H9 (cell line): ENCODE measurements around the gene PIP5K1C. TPM values are rescaled to one million over a fixed set of nuclear protein-coding genes. Genes with fewer than 3 reads are reported as not detected.

Experiments
- DNase-seq: peaks from one replicate; pipeline ENCODE4 v3.0.0-alpha.2; 2017
- H2AFZ ChIP-seq: one replicate; pipeline ENCODE4 v1.6.1; 2013; ENCODE audit warnings: mild to moderate bottlenecking, low read length, control low read depth, moderate library complexity
- H2AK5ac ChIP-seq: 2 replicates; pipeline ENCODE4 v1.6.1; 2013; ENCODE audit warnings: low read length, control low read depth, mixed read lengths; ENCODE audit not compliant: insufficient read length
- H2BK120ac ChIP-seq: one replicate; pipeline ENCODE4 v1.6.1; 2013; ENCODE audit warnings: low read depth, mild to moderate bottlenecking, low read length, control low read depth, inconsistent platforms; ENCODE audit not compliant: poor library complexity, severe bottlenecking
- H2BK12ac ChIP-seq: 2 replicates; pipeline ENCODE4 v1.6.1; 2013; ENCODE audit warnings: low read length, control low read depth, mixed read lengths, low read depth; ENCODE audit not compliant: insufficient read length
- H2BK15ac ChIP-seq: 2 replicates; pipeline ENCODE4 v1.6.1; 2013; ENCODE audit warnings: low read depth, low read length, control low read depth
- H2BK20ac ChIP-seq: one replicate; pipeline ENCODE4 v1.6.1; 2013; ENCODE audit warnings: low read depth, mild to moderate bottlenecking, low read length, control low read depth, inconsistent platforms; ENCODE audit not compliant: poor library complexity, severe bottlenecking
- H2BK5ac ChIP-seq: 2 replicates; pipeline ENCODE4 v1.6.1; 2013; ENCODE audit warnings: low read length, control low read depth, mixed read lengths; ENCODE audit not compliant: insufficient read length
- H3K14ac ChIP-seq: 2 replicates; pipeline ENCODE4 v1.6.1; 2013; ENCODE audit warnings: low read length, control low read depth; ENCODE audit not compliant: insufficient read depth
- H3K18ac ChIP-seq: 2 replicates; pipeline ENCODE4 v1.6.1; 2013; ENCODE audit warnings: low read depth, mild to moderate bottlenecking, mixed read lengths, low read length, control low read depth; ENCODE audit not compliant: insufficient read length
- H3K23ac ChIP-seq: 2 replicates; pipeline ENCODE4 v1.6.1; 2013; ENCODE audit warnings: low read length, control low read depth, mixed read lengths, low read depth; ENCODE audit not compliant: insufficient read length
- H3K23me2 ChIP-seq: 2 replicates; pipeline ENCODE4 v1.6.1; 2013; ENCODE audit warnings: low read depth, mild to moderate bottlenecking, mixed read lengths, low read length, control low read depth; ENCODE audit not compliant: insufficient read length, poor library complexity, severe bottlenecking
- H3K27ac ChIP-seq: 2 replicates; pipeline ENCODE4 v1.5.1; 2013; ENCODE audit warnings: low read length, control low read depth, mixed read lengths, low read depth; ENCODE audit not compliant: insufficient read length
- H3K27me3 ChIP-seq: 2 replicates; pipeline ENCODE4 v1.6.1; 2013; ENCODE audit warnings: low read length, control low read depth, inconsistent platforms; ENCODE audit not compliant: insufficient read depth
- H3K4ac ChIP-seq: 2 replicates; pipeline ENCODE4 v1.6.1; 2013; ENCODE audit warnings: low read depth, mild to moderate bottlenecking, control low read depth, inconsistent platforms, low read length, moderate library complexity
- H3K4me1 ChIP-seq: 2 replicates; pipeline ENCODE4 v1.6.1; 2013; ENCODE audit warnings: low read length, control low read depth, inconsistent platforms; ENCODE audit not compliant: insufficient read depth
- H3K4me2 ChIP-seq: 2 replicates; pipeline ENCODE4 v1.6.1; 2013; ENCODE audit warnings: low read length, control low read depth, mixed read lengths; ENCODE audit not compliant: insufficient read length, insufficient read depth
- H3K56ac ChIP-seq: 2 replicates; pipeline ENCODE4 v1.6.1; 2013; ENCODE audit warnings: low read depth, mild to moderate bottlenecking, mixed read lengths, low read length, control low read depth; ENCODE audit not compliant: insufficient read length
- H3K79me1 ChIP-seq: 2 replicates; pipeline ENCODE4 v1.6.1; 2013; ENCODE audit warnings: low read depth, mild to moderate bottlenecking, moderate library complexity, low read length, control low read depth, inconsistent platforms; ENCODE audit not compliant: insufficient read depth, poor library complexity, severe bottlenecking
- H3K79me2 ChIP-seq: 2 replicates; pipeline ENCODE4 v1.6.1; 2013; ENCODE audit warnings: low read length, control low read depth, inconsistent platforms; ENCODE audit not compliant: insufficient read depth
- H3K9ac ChIP-seq: 2 replicates; pipeline ENCODE4 v1.6.1; 2013; ENCODE audit warnings: low read length, control low read depth, mixed read lengths; ENCODE audit not compliant: insufficient read length; ENCODE audit errors: extremely low read depth
- H3K9me3 ChIP-seq: one replicate; pipeline ENCODE4 v1.6.1; 2013; ENCODE audit warnings: low read depth, low read length, inconsistent platforms; ENCODE audit not compliant: control insufficient read depth
- H3T11ph ChIP-seq: one replicate; pipeline ENCODE4 v1.6.1; 2013; ENCODE audit warnings: mild to moderate bottlenecking, low read length, control low read depth, inconsistent platforms
- H4K20me1 ChIP-seq: one replicate; pipeline ENCODE4 v1.6.1; 2013; ENCODE audit not compliant: control insufficient read depth, insufficient read length, insufficient read depth
- H4K5ac ChIP-seq: 2 replicates; pipeline ENCODE4 v1.6.1; 2013; ENCODE audit warnings: low read depth, mild to moderate bottlenecking, mixed read lengths, low read length, control low read depth; ENCODE audit not compliant: insufficient read length
- H4K8ac ChIP-seq: replicated peaks from 2 replicates; pipeline ENCODE4 v1.6.1; 2013; ENCODE audit warnings: low read length, control low read depth, mixed read lengths, low read depth; ENCODE audit not compliant: insufficient read length
- H4K91ac ChIP-seq: 2 replicates; pipeline ENCODE4 v1.6.1; 2013; ENCODE audit warnings: low read depth, mild to moderate bottlenecking, moderate library complexity, mixed read lengths, low read length, control low read depth; ENCODE audit not compliant: insufficient read length
- H3K27ac Mint-ChIP-seq, 3 experiments: 2 replicates in 2 of 3; 3 replicates in 1 of 3; pipeline ENCODE4 v1.8.0; 2020 to 2021; ENCODE audit warnings: mixed read lengths in 3 of 3, mild to moderate bottlenecking in 1 of 3, moderate library complexity in 1 of 3
- H3K27me3 Mint-ChIP-seq: 2 replicates; pipeline ENCODE4 v1.8.0; 2021; ENCODE audit warnings: low read depth, mild to moderate bottlenecking, moderate library complexity, mixed read lengths
- H3K36me3 Mint-ChIP-seq, 3 experiments: 2 replicates in 2 of 3; 3 replicates in 1 of 3; pipeline ENCODE4 v1.8.0; 2020 to 2021; ENCODE audit warnings: low read depth in 3 of 3, mixed read lengths in 3 of 3; ENCODE audit not compliant: insufficient read depth in 1 of 3
- H3K4me1 Mint-ChIP-seq, 2 experiments: 2 replicates each; pipeline ENCODE4 v1.8.0; 2020; ENCODE audit warnings: mixed read lengths in 2 of 2
- H3K4me3 Mint-ChIP-seq, 2 experiments: 2 replicates in 1 of 2; 3 replicates in 1 of 2; pipeline ENCODE4 v1.8.0; 2020 to 2021; ENCODE audit warnings: mild to moderate bottlenecking in 2 of 2, mixed read lengths in 2 of 2, moderate library complexity in 1 of 2
- H3K9me3 Mint-ChIP-seq, 2 experiments: 2 replicates in 1 of 2; 3 replicates in 1 of 2; pipeline ENCODE4 v1.8.0; 2020; ENCODE audit warnings: mild to moderate bottlenecking in 2 of 2, mixed read lengths in 2 of 2, moderate library complexity in 1 of 2
- WGBS: extraction: QIAGEN DNeasy Blood & Tissue Kit; methylation state at CpG from one replicate; pipeline ENCODE4 v1.1.7; 2013; ENCODE audit warnings: missing lambda C conversion rate, low lambda C conversion rate, mixed read lengths; ENCODE audit not compliant: insufficient read length; ENCODE audit errors: extremely low coverage; 5-methylcytosine and 5-hydroxymethylcytosine counted together
- total RNA-seq: library from RNA; stranded (reverse); gene quantifications from 2 replicates; pipeline ENCODE4 v1.2.1, GENCODE V29; 2021
- TF ChIP-seq, protein P1 (sequence below): fragments of 200-600 bp; sonication (generic); conservative IDR thresholded peaks from 3 replicates; pipeline ENCODE4 v1.8.0; 2021; ENCODE audit warnings: antibody characterized with exemption, mild to moderate bottlenecking

PIP5K1C gene
- total RNA-seq, 1 experiment from 2014 or later = 41.7 TPM

GRCh38 chr19:3633559-3633988 lies 66.7 kb downstream of the PIP5K1C start:
- Histone ChIP-seq H2BK15ac (no peak overlapping the region), H4K5ac (no peak overlapping the region), H2AK5ac (no peak overlapping the region), H3T11ph (no peak overlapping the region), H3K79me1 (no peaks in the 10 kb centered on the region), H2BK120ac (no peak overlapping the region), H3K79me2 (no peaks in the 10 kb centered on the region), H3K4me2 (no peak overlapping the region), H2AFZ (no peak overlapping the region), H4K8ac (no peak overlapping the region), H3K18ac (no peak overlapping the region), H3K9me3 (no peaks in the 10 kb centered on the region), H3K56ac (no peak overlapping the region), H3K4ac (no peak overlapping the region), H3K14ac (no peak overlapping the region), H4K20me1 (no peaks in the 10 kb centered on the region), H3K27me3 (no peaks in the 10 kb centered on the region), H4K91ac (no peak overlapping the region), H2BK12ac (no peak overlapping the region), H3K27ac (no peak overlapping the region), H3K9ac (no peak overlapping the region), H2BK20ac (no peak overlapping the region), H2BK5ac (no peak overlapping the region), H3K23me2 (no peaks in the 10 kb centered on the region), H3K23ac (no peak overlapping the region), H3K4me1 (no peaks in the 10 kb centered on the region)
- H3K4me1 Mint-ChIP-seq = no peaks in the 10 kb centered on the region
- H3K4me3 Mint-ChIP-seq = no peak overlapping the region
- peaks cover 2 to 10% (median 10%) of the 10 kb centered on the region in 3 experiments; a peak in 6 of 7 replicates for H3K36me3 Mint-ChIP-seq
- TF ChIP-seq, protein P1, sequence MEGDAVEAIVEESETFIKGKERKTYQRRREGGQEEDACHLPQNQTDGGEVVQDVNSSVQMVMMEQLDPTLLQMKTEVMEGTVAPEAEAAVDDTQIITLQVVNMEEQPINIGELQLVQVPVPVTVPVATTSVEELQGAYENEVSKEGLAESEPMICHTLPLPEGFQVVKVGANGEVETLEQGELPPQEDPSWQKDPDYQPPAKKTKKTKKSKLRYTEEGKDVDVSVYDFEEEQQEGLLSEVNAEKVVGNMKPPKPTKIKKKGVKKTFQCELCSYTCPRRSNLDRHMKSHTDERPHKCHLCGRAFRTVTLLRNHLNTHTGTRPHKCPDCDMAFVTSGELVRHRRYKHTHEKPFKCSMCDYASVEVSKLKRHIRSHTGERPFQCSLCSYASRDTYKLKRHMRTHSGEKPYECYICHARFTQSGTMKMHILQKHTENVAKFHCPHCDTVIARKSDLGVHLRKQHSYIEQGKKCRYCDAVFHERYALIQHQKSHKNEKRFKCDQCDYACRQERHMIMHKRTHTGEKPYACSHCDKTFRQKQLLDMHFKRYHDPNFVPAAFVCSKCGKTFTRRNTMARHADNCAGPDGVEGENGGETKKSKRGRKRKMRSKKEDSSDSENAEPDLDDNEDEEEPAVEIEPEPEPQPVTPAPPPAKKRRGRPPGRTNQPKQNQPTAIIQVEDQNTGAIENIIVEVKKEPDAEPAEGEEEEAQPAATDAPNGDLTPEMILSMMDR = no peak
- no peak for DNase-seq
- no peaks in the 10 kb centered on the region for H3K27me3 Mint-ChIP-seq
- whole genome bisulfite sequencing = no CpG with 5 or more reads among the region's 22 CpGs
- H3K9me3 Mint-ChIP-seq = no peaks in the 10 kb centered on the region; a peak in 1 of 5 replicates
- no peak overlapping the region for H3K27ac Mint-ChIP-seq
